Liver (tissue), 9 donors: ENCODE measurements around the gene CHRNA9. TPM values are rescaled to one million over a fixed set of nuclear protein-coding genes. Genes with fewer than 3 reads are reported as not detected.

Source experiments
- DNase-seq: peaks from one replicate; pipeline ENCODE4 v3.0.0-alpha.2; 2017; ENCODE audit warnings: low spot score
- H3K27ac ChIP-seq, 2 donors: one replicate each; pipeline ENCODE4 v1.7.0; 2013; ENCODE audit warnings: inconsistent platforms in 2 of 2, low read length in 2 of 2, control low read depth in 1 of 2, low read depth in 1 of 2, mild to moderate bottlenecking in 1 of 2
- H3K27me3 ChIP-seq, 4 donors: one replicate each; pipeline versions ENCODE4 v1.6.1 to v1.7.0; 2013; ENCODE audit warnings: low read length in 3 of 4, inconsistent platforms in 1 of 4, mild to moderate bottlenecking in 1 of 4, moderate library complexity in 1 of 4; ENCODE audit not compliant: control insufficient read depth in 4 of 4, insufficient read depth in 4 of 4
- H3K36me3 ChIP-seq, 4 donors: one replicate each; pipeline versions ENCODE4 v1.6.1 to v1.7.0; 2013; ENCODE audit warnings: low read length in 3 of 4, mild to moderate bottlenecking in 3 of 4, low read depth in 1 of 4, moderate library complexity in 1 of 4; ENCODE audit not compliant: control insufficient read depth in 4 of 4, insufficient read depth in 3 of 4
- H3K4me1 ChIP-seq, 4 donors: one replicate each; pipeline versions ENCODE4 v1.6.1 to v1.7.0; 2013; ENCODE audit warnings: low read length in 3 of 4, mild to moderate bottlenecking in 3 of 4, moderate library complexity in 1 of 4; ENCODE audit not compliant: control insufficient read depth in 4 of 4, insufficient read depth in 4 of 4
- H3K4me3 ChIP-seq, 3 donors: one replicate each; pipeline versions ENCODE4 v1.6.1 to v1.7.0; 2013; ENCODE audit warnings: low read length in 3 of 3, control low read depth in 1 of 3, low read depth in 1 of 3, mild to moderate bottlenecking in 1 of 3
- H3K9ac ChIP-seq, 2 donors: one replicate each; pipeline ENCODE4 v1.7.0; 2013; ENCODE audit warnings: low read length in 2 of 2, mild to moderate bottlenecking in 2 of 2, moderate library complexity in 2 of 2, control low read depth in 1 of 2, low read depth in 1 of 2
- H3K9me3 ChIP-seq, 4 donors: one replicate each; pipeline versions ENCODE4 v1.6.1 to v1.7.0; 2013; ENCODE audit warnings: low read length in 3 of 4; ENCODE audit not compliant: control insufficient read depth in 4 of 4
- EGR1 ChIP-seq, 2 donors: IDR thresholded peaks; 2 replicates each; pipeline ENCODE4 v1.6.1; 2016 to 2018; ENCODE audit warnings: antibody characterized with exemption in 2 of 2, low read depth in 2 of 2
- FOXA1 ChIP-seq: IDR thresholded peaks from 2 replicates; pipeline ENCODE4 v1.6.1; 2016; ENCODE audit warnings: antibody characterized with exemption
- FOXA2 ChIP-seq: IDR thresholded peaks from 2 replicates; pipeline ENCODE4 v1.6.1; 2016; ENCODE audit warnings: antibody characterized with exemption
- GABPA ChIP-seq, 2 donors: IDR thresholded peaks in 1 of 2; conservative IDR thresholded peaks in 1 of 2; 2 replicates each; pipeline ENCODE4 v1.6.1; 2016; ENCODE audit warnings: antibody characterized with exemption in 2 of 2, mild to moderate bottlenecking in 1 of 2, moderate library complexity in 1 of 2
- HNF4A ChIP-seq, 2 donors: conservative IDR thresholded peaks; 2 replicates each; pipeline ENCODE4 v1.6.1; 2016; ENCODE audit warnings: antibody characterized with exemption in 2 of 2, mild to moderate bottlenecking in 2 of 2
- HNF4G ChIP-seq: IDR thresholded peaks from 2 replicates; pipeline ENCODE4 v1.6.1; 2016; ENCODE audit warnings: antibody characterized with exemption
- JUND ChIP-seq, 2 donors: IDR thresholded peaks; 2 replicates each; pipeline ENCODE4 v1.6.1; 2016; ENCODE audit warnings: antibody characterized with exemption in 2 of 2
- NR2F2 ChIP-seq: IDR thresholded peaks from 2 replicates; pipeline ENCODE4 v1.6.1; 2016; ENCODE audit warnings: antibody characterized with exemption
- RAD21 ChIP-seq, 2 donors: IDR thresholded peaks; 2 replicates each; pipeline ENCODE4 v1.6.1; 2016; ENCODE audit warnings: antibody characterized with exemption in 2 of 2, mild to moderate bottlenecking in 2 of 2
- RXRA ChIP-seq, 2 donors: IDR thresholded peaks; 2 replicates each; pipeline ENCODE4 v1.6.1; 2017 to 2018; ENCODE audit warnings: antibody characterized with exemption in 2 of 2, mild to moderate bottlenecking in 1 of 2
- SP1 ChIP-seq: IDR thresholded peaks from 2 replicates; pipeline ENCODE4 v1.6.1; 2018; ENCODE audit warnings: antibody characterized with exemption, mild to moderate bottlenecking
- TAF1 ChIP-seq: conservative IDR thresholded peaks from 2 replicates; pipeline ENCODE4 v1.6.1; 2016; ENCODE audit warnings: antibody characterized with exemption, mild to moderate bottlenecking
- YY1 ChIP-seq: IDR thresholded peaks from 2 replicates; pipeline ENCODE4 v1.6.1; 2016; ENCODE audit warnings: antibody characterized with exemption, mild to moderate bottlenecking
- WGBS: extraction: QIAGEN DNeasy Blood & Tissue Kit; methylation state at CpG from one replicate; pipeline ENCODE4 v1.1.7; 2013; 5-methylcytosine and 5-hydroxymethylcytosine counted together
- polyA plus RNA-seq, 2 donors: library from polyadenylated mRNA; stranded (reverse) in 1 of 2; unstranded in 1 of 2; fragments of 200-250 nt in 1 of 2; fragments of >200 nt in 1 of 2; fragmentation: Nextera tagmentation in 1 of 2; extraction: Ambion mirVana in 1 of 2; gene quantifications; one replicate each; pipeline versions ENCODE4 v1.2.1 to v1.2.3, GENCODE V29; 2013 to 2015
- total RNA-seq, 2 donors: library from RNA; depleted of rRNA; stranded (reverse); fragments of >200 nt; gene quantifications; one replicate each; pipeline ENCODE4 v1.2.3, GENCODE V29; 2014
- TF ChIP-seq, protein P1 (sequence below): fragments of 150-350 bp; IDR thresholded peaks from 2 replicates; pipeline ENCODE4 v1.5.1; 2017; ENCODE audit warnings: improper control_type of control experiment, low read depth, low read length; ENCODE audit not compliant: missing input control
- TF ChIP-seq, protein P2 (sequence below): IDR thresholded peaks from 2 replicates; pipeline ENCODE4 v1.6.1; 2016; ENCODE audit warnings: antibody characterized with exemption
- TF ChIP-seq, protein P3 (sequence below): IDR thresholded peaks from 2 replicates; pipeline ENCODE4 v1.6.1; 2016; ENCODE audit warnings: antibody characterized with exemption, mild to moderate bottlenecking
- TF ChIP-seq, protein P4 (sequence below): IDR thresholded peaks from 2 replicates; pipeline ENCODE4 v1.6.1; 2016; ENCODE audit warnings: antibody characterized with exemption
- TF ChIP-seq, protein P5 (sequence below): IDR thresholded peaks from 2 replicates; pipeline ENCODE4 v1.6.1; 2016; ENCODE audit warnings: antibody characterized with exemption
- donor health status: healthy.
- donor health status: healthy.
- donor health status: healthy.
- donor health status: healthy.
- donor health status: healthy.

CHRNA9 gene
- total and polyA plus RNA-seq, 4 donors, result not detected

DNA sequence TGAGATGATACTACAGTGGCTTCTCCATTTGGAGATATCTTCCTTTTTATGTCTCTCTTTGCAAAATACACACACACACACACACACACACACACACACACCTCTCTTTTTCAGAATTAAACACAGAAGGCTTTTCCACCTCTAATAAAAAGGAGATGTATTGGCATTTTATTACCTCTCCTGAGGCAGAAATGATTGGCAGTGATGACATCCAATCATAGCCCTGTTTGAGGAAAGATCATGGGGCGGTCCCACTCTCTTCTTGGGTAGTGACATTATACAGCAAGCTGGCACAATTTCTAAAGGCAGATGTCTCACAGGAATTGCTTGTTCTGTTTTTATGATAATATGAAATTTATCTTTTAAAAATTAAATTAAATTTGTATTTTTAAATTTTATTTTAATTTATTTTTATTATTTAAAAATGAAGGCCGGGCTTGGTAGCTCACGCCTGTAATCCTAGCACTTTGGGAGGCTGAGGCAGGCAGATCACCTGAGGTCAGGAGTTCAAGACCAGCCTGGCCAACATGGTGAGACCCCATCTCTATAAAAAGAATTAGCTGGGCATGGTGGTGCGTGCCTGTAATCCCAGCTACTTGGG, 15.6 kb downstream of the CHRNA9 start:
- no peak overlapping the region for H3K9ac ChIP-seq
- no peaks in the 10 kb centered on the region for H3K4me1 ChIP-seq
- no peak for DNase-seq
- TF ChIP-seq HNF4G (no peak), NR2F2 (no peak), GABPA (IDR thresholded peaks at IDR 0.05 in 1 of 2, conservative IDR thresholded peaks at IDR 0.05 in 1 of 2) (no peak), HNF4A (conservative IDR thresholded peaks at IDR 0.05) (no peak), JUND (IDR thresholded peaks at IDR 0.05) (no peak), SP1 (no peak), RAD21 (IDR thresholded peaks at IDR 0.05) (no peak), YY1 (no peak), FOXA1 (no peak), EGR1 (IDR thresholded peaks at IDR 0.05; ENCODE audit: low read depth in 2 of 2) (no peak), TAF1 (no peak), FOXA2 (no peak), RXRA (IDR thresholded peaks at IDR 0.05) (no peak)
- TF ChIP-seq, protein P1, sequence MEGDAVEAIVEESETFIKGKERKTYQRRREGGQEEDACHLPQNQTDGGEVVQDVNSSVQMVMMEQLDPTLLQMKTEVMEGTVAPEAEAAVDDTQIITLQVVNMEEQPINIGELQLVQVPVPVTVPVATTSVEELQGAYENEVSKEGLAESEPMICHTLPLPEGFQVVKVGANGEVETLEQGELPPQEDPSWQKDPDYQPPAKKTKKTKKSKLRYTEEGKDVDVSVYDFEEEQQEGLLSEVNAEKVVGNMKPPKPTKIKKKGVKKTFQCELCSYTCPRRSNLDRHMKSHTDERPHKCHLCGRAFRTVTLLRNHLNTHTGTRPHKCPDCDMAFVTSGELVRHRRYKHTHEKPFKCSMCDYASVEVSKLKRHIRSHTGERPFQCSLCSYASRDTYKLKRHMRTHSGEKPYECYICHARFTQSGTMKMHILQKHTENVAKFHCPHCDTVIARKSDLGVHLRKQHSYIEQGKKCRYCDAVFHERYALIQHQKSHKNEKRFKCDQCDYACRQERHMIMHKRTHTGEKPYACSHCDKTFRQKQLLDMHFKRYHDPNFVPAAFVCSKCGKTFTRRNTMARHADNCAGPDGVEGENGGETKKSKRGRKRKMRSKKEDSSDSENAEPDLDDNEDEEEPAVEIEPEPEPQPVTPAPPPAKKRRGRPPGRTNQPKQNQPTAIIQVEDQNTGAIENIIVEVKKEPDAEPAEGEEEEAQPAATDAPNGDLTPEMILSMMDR, result no peak
- TF ChIP-seq, protein P2, sequence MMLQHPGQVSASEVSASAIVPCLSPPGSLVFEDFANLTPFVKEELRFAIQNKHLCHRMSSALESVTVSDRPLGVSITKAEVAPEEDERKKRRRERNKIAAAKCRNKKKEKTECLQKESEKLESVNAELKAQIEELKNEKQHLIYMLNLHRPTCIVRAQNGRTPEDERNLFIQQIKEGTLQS, result no peak
- TF ChIP-seq, protein P3, sequence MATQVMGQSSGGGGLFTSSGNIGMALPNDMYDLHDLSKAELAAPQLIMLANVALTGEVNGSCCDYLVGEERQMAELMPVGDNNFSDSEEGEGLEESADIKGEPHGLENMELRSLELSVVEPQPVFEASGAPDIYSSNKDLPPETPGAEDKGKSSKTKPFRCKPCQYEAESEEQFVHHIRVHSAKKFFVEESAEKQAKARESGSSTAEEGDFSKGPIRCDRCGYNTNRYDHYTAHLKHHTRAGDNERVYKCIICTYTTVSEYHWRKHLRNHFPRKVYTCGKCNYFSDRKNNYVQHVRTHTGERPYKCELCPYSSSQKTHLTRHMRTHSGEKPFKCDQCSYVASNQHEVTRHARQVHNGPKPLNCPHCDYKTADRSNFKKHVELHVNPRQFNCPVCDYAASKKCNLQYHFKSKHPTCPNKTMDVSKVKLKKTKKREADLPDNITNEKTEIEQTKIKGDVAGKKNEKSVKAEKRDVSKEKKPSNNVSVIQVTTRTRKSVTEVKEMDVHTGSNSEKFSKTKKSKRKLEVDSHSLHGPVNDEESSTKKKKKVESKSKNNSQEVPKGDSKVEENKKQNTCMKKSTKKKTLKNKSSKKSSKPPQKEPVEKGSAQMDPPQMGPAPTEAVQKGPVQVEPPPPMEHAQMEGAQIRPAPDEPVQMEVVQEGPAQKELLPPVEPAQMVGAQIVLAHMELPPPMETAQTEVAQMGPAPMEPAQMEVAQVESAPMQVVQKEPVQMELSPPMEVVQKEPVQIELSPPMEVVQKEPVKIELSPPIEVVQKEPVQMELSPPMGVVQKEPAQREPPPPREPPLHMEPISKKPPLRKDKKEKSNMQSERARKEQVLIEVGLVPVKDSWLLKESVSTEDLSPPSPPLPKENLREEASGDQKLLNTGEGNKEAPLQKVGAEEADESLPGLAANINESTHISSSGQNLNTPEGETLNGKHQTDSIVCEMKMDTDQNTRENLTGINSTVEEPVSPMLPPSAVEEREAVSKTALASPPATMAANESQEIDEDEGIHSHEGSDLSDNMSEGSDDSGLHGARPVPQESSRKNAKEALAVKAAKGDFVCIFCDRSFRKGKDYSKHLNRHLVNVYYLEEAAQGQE, result no peak
- TF ChIP-seq, protein P4, sequence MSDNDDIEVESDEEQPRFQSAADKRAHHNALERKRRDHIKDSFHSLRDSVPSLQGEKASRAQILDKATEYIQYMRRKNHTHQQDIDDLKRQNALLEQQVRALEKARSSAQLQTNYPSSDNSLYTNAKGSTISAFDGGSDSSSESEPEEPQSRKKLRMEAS, result no peak
- TF ChIP-seq, protein P5, sequence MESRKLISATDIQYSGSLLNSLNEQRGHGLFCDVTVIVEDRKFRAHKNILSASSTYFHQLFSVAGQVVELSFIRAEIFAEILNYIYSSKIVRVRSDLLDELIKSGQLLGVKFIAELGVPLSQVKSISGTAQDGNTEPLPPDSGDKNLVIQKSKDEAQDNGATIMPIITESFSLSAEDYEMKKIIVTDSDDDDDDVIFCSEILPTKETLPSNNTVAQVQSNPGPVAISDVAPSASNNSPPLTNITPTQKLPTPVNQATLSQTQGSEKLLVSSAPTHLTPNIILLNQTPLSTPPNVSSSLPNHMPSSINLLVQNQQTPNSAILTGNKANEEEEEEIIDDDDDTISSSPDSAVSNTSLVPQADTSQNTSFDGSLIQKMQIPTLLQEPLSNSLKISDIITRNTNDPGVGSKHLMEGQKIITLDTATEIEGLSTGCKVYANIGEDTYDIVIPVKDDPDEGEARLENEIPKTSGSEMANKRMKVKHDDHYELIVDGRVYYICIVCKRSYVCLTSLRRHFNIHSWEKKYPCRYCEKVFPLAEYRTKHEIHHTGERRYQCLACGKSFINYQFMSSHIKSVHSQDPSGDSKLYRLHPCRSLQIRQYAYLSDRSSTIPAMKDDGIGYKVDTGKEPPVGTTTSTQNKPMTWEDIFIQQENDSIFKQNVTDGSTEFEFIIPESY, result no peak
- H3K4me3 ChIP-seq, result no peak overlapping the region
- 97% methylated on average over 4 of the region's 4 CpGs for WGBS
- H3K36me3 ChIP-seq, result no peaks in the 10 kb centered on the region
- H3K27me3 ChIP-seq, result no peaks in the 10 kb centered on the region
- H3K9me3 ChIP-seq, result no peaks in the 10 kb centered on the region
- H3K27ac ChIP-seq, result no peak overlapping the region
